ENCODE data around the gene F3.

DNA sequence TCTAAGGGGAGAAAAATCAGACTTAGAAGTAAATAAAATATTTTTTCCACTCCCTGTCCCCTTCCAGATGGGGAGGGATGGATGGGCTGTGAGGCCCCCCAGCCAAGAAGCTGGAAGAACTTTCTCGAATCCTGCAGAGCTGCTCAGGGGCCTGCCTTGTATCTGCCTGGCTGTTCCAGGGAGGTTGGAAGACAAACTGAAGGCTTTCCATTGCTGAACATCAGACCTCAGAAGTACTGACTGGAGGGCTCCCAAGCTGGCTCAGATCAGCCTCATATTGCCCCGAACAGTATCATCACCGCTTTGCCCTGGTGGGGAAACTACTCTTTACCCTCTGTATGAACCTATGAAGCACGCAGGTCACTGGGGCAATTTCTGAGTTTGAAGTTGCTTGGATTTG is 12.4 kb upstream of the F3 start:
- TF ChIP-seq, protein P1, sequence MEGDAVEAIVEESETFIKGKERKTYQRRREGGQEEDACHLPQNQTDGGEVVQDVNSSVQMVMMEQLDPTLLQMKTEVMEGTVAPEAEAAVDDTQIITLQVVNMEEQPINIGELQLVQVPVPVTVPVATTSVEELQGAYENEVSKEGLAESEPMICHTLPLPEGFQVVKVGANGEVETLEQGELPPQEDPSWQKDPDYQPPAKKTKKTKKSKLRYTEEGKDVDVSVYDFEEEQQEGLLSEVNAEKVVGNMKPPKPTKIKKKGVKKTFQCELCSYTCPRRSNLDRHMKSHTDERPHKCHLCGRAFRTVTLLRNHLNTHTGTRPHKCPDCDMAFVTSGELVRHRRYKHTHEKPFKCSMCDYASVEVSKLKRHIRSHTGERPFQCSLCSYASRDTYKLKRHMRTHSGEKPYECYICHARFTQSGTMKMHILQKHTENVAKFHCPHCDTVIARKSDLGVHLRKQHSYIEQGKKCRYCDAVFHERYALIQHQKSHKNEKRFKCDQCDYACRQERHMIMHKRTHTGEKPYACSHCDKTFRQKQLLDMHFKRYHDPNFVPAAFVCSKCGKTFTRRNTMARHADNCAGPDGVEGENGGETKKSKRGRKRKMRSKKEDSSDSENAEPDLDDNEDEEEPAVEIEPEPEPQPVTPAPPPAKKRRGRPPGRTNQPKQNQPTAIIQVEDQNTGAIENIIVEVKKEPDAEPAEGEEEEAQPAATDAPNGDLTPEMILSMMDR (IDR thresholded peaks at IDR 0.05; ENCODE audit: poor library complexity) = no peak
- no peak for TF ChIP-seq EZH2phosphoT487 (IDR thresholded peaks at IDR 0.05; ENCODE audit: low read depth, severe bottlenecking, unreplicated experiment)
- no peak for TF ChIP-seq EZH2 (IDR thresholded peaks at IDR 0.05; ENCODE audit: borderline replicate concordance)
